NB4 (cell line): ENCODE data around the gene VEZF1.

Experiments
- MYC ChIP-seq: IDR thresholded peaks from 2 replicates; pipeline ENCODE4 v1.6.1; 2011; ENCODE audit warnings: low read depth, low read length
- POLR2A ChIP-seq: IDR thresholded peaks from 2 replicates; pipeline ENCODE4 v1.6.1; 2011; ENCODE audit warnings: mild to moderate bottlenecking; ENCODE audit not compliant: insufficient read length; ENCODE audit errors: extremely low read depth
- TF ChIP-seq, protein P1 (sequence below): IDR thresholded peaks from one replicate; pipeline ENCODE4 v1.5.1; 2012; ENCODE audit warnings: low read depth, low read length

DNA sequence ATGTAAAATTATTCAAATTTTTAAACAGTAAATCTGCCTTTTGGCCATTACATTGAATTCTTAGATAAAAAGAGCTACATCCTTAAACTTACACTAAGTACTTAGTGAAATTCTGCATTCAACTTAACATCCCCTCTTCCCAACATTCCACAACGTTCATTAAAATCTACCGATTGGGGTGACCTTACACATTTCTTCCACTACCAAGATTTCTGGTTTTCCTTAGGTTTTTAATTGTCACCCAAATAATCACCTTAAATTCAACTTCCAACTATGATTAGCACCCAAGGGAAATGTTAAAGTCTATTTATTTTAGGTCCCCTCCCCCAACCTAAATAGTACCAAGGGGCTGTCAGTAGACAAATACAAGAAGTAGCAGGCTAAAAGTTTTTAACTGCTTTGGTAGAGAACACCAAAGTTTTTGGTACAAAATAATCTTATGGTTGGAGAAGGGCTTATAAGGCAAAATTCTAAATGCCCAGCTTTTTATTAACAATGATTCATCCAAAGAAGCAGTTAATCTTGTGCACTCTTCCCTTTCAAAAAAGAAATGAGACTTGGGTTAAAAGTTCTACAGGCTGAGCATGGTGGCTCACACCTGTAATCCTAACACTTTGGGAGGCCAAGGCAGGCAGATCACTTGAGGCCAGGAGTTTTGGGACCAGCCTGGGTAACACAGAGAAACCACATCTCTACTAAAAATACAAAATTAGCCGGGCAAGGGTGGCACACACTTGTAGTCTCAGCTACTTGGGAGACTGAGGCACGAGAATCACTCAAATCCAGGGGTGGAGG, 14.3 kb upstream of the VEZF1 start:
- TF ChIP-seq, protein P1, sequence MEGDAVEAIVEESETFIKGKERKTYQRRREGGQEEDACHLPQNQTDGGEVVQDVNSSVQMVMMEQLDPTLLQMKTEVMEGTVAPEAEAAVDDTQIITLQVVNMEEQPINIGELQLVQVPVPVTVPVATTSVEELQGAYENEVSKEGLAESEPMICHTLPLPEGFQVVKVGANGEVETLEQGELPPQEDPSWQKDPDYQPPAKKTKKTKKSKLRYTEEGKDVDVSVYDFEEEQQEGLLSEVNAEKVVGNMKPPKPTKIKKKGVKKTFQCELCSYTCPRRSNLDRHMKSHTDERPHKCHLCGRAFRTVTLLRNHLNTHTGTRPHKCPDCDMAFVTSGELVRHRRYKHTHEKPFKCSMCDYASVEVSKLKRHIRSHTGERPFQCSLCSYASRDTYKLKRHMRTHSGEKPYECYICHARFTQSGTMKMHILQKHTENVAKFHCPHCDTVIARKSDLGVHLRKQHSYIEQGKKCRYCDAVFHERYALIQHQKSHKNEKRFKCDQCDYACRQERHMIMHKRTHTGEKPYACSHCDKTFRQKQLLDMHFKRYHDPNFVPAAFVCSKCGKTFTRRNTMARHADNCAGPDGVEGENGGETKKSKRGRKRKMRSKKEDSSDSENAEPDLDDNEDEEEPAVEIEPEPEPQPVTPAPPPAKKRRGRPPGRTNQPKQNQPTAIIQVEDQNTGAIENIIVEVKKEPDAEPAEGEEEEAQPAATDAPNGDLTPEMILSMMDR, result no peak
- TF ChIP-seq POLR2A (no peak), MYC (no peak)
